GM18507 (cell line): ENCODE data around the gene SND1.

ENCODE experiments used
- DNase-seq: peaks from one replicate; pipeline ENCODE4 v3.0.0; 2011; ENCODE audit warnings: low read depth; ENCODE audit not compliant: insufficient read length; ENCODE audit errors: extremely low spot score
- FAIRE-seq: peaks from 2 replicates; lab custom pipeline; 2011; peaks lifted over from hg19 to GRCh38; lab: Jason Lieb, UNC

Gene SND1

GRCh38 chr7:127874951-127875608 is 223.1 kb downstream of the SND1 start:
- FAIRE-seq = no peak
- no peak for DNase-seq

DNA sequence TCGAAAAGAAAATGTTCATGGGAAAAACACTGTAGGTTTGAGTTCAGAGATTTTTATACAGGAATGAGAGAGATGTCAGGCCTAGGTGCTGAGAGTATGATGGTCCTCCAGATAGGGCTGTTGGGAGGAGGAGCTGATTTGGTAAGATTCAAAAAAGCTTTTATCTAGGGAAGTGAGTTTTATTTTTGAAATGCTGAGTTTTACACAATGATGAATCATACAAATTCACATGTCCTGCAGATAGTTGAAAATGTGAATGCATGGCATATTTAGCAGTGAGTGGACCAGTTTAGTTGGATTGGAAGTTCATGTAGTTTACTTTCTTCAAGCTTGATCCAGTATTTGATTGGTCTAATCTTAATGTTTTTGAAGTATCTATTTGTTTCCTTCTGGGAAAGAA is 224.4 kb downstream of the SND1 start:
- DNase-seq = no peak
- FAIRE-seq = no peak

- no peak for DNase-seq
- no peak for FAIRE-seq
These were observed 226.0 kb downstream of the SND1 start for GRCh38 chr7:127877951-127878350.

DNA sequence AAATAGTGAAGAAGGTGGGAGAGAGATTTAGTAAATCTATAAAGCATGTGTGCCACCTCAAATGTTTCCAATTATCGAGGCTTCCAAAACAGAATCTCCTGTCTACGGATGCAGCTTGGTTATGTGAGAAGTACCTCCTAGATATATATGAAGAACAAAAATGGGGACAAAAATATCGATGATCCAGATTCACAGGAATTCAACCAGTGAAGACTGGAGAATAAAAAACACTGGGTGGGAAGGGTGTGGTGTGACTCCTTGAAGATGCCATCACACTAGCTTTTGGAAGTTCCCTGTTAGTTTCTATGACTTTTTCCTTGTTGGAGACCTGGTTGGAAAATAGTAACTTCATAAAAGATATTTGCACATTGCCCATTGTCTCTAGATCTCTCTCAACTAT is 226.8 kb downstream of the SND1 start:
- FAIRE-seq (no peak), DNase-seq (no peak)

DNA sequence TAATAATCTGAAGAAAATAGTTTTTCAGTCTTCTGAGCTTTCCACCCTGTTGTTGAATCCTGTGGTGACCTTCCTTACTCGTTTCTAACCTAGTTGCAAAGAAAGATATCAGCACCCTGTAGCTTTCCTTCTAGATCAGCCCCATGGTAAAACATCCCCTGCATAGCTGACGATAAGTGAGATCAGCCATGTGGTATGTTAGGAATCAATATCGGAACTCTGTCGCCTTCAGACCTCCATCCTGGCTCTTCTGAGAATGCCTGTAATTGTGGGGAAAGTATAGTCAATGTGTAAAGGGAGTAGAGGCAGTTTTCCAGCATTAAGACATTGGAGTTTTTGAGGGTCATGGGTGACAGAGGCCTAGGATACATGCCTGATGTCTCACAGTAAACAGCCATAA is 227.4 kb downstream of the SND1 start:
- FAIRE-seq (no peak), DNase-seq (no peak)

- no peak for DNase-seq
- no peak for FAIRE-seq
These were observed 227.9 kb downstream of the SND1 start for GRCh38 chr7:127879942-127880341.

GRCh38 chr7:127880454-127880853 is 228.5 kb downstream of the SND1 start:
- FAIRE-seq = no peak
- DNase-seq = no peak

DNA sequence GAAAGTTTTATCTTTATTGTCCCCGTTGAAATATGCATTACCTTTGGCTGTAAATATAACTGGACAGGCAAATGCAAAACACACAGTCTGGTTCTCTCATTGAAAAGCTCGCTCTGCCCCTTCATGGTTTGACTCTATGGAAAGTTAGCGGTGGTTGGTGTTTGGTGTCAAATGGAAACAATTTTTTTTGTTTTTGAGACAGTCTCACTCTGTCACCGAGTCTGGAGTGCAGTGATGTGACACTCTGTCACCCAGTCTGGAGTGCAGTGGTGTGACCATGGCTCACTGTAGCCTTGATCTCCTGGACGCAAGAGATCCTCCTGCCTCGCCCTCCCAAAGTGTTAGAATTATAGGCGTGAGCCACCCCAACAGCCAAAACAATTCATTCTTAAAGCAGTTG is 229.6 kb downstream of the SND1 start:
- DNase-seq = no peak
- FAIRE-seq = no peak

GRCh38 chr7:127882313-127882920 is 230.4 kb downstream of the SND1 start:
- FAIRE-seq (no peak), DNase-seq (no peak)

- FAIRE-seq = no peak
- DNase-seq = no peak
These were observed 232.1 kb downstream of the SND1 start for GRCh38 chr7:127884066-127884559.

DNA sequence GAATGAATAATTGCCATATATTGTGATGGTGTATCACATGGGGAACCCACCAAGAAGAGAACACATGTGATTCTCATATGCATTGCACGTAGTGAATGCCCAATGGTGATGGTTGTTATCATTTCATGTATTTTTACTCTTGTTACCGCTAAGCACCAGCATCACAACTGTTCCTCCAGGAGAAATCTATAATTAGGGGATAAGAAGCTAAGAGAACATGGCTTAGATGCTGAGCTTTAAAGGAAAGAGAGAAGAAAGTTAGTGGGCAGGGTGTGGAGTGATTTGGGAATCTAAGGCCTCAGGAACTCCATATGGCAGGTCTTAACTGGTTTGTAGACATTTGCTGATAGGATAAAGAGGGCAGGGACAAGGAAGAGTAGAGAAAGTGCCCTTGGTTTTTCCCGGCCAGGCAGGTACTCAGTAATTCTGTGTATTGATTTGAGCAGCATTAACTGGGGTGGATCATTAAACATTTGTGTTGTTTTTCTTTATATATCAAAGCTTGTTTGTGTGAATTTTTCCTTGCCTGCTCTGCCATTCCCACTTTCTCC is 233.3 kb downstream of the SND1 start:
- DNase-seq (no peak), FAIRE-seq (no peak)

- FAIRE-seq (no peak), DNase-seq (no peak)
These were observed 233.8 kb downstream of the SND1 start for GRCh38 chr7:127885843-127886242.

DNA sequence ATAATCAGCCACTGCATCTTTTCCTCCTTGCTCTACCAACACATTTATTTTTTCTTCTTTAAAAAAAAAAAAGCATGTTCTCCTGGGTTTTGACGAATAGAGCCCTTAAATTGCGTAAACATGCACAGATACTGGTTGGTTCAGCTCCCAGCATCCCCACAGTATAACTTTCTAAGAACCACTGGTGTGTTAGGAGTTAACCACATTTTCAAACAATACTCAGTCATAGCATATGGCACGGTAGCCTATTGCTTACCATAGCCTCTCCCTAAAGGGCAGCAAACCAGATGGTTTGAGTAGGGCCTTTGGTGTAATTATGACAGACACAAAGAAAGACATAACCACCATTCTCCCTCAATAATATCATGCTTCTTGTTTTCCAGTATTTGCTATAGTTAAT is 234.3 kb downstream of the SND1 start:
- DNase-seq (no peak), FAIRE-seq (no peak)

- FAIRE-seq = no peak
These were observed 235.1 kb downstream of the SND1 start for GRCh38 chr7:127887096-127887495.

GRCh38 chr7:127887631-127888030 is 235.6 kb downstream of the SND1 start:
- FAIRE-seq (no peak), DNase-seq (no peak)

More at GRCh38 chr7:127887096-127887495, 235.1 kb downstream of the SND1 start:
- no peak for DNase-seq

DNA sequence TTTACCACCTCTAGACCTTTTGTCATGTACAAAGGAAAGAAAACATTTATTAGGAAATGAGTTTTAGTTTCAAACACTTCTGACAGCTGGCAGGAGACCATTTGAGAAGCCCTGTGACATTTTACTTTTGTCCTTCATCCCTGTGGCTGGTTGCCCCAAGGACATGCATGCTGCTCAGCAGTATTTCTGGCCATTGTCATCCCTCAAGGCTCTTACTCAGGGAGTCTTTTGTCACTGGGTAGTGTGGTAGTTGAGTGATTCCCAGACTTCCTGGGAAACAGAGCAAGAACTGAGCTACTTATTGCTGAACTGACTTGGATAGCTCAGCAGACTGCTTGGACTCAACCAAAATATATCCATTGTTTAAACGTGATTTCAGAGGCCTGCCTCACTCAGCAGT is 236.4 kb downstream of the SND1 start:
- FAIRE-seq = no peak

GRCh38 chr7:127888825-127889224 is 236.8 kb downstream of the SND1 start:
- DNase-seq = no peak
- no peak for FAIRE-seq

More for the DNA sequence above, 236.4 kb downstream of the SND1 start:
- no peak for DNase-seq

DNA sequence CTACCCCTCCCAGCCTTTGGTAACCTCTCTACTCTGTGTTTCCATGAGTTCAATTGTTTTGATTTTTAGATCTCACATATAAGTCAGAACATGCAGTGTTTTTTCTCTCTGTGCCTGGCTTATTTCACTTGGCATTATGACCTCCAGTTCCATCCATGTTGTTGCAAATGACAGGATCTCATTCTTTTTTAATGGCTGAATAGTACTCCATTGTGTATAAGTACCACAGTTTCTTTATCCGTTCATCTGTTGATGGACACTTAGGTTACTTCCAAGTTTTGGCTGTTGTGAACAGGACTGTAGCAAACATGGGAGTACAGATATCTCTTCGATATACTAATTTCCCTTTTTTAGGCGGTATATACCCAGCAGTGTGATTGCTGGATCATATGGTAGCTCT is 237.7 kb downstream of the SND1 start:
- FAIRE-seq (no peak), DNase-seq (no peak)

- no peak for DNase-seq
These were observed 238.7 kb downstream of the SND1 start for GRCh38 chr7:127890726-127891125.

GRCh38 chr7:127891144-127891543 is 239.2 kb downstream of the SND1 start:
- DNase-seq = no peak
- FAIRE-seq = no peak

More at GRCh38 chr7:127890726-127891125, 238.7 kb downstream of the SND1 start:
- no peak for FAIRE-seq

- no peak for DNase-seq
- no peak for FAIRE-seq
These were observed 240.0 kb downstream of the SND1 start for GRCh38 chr7:127891854-127892438.
